Epithelial cell of prostate (primary cell): ENCODE data around the gene COL4A1.

ENCODE experiments used
- DNase-seq: peaks from one replicate; pipeline ENCODE4 v3.0.0-alpha.2; 2011; ENCODE audit warnings: low read depth, low spot score
- H3K27ac ChIP-seq: fragments of 450-650 bp; 2 replicates; pipeline ENCODE4 v1.5.1; 2017; ENCODE audit warnings: mild to moderate bottlenecking

Gene COL4A1

DNA sequence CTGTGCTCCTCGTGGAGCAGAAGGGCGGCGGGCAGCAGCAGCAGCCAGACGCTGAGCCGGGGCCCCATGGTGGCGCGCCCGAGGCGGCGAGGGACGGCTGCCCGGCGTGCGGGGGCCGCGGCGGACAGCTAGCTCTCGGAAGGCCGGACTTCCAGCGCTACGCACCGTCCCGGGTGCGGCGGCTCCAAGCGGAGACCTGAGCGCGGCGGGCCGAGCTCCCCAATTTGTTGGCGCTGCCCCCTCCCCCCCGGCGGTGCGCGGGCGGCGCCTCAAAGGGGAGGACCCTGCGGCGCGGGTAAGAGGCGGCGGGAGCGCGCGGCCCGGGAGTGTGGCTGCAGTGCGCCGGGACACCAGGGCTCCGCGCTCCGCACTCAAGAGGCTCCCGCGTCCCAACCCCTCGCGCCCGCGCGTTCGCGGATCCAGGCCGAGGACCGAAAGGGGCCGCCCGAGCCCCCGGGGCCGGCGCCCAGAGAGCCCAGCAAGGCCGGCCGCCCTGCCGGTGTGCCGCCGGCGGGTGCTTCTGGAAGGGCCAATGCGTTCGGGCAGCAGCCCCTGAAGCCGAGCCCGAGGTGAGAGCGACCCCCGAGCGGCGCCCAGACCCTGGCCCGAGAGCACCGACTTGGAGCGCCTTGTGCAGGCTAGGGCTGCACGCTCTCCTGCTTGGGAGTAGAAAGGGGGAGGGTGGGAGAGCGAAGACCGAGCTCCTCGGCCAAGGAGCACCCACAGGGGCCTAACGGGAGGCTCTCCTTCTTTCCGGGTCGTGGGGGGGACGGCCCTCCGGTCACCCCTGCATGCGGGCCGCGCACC, at the start of gene COL4A1, which contains the start of gene COL4A2:
Gene COL4A1 (minus strand): TSS at position 198 of the 807 bp plus-strand sequence. CDS start 130 bp downstream, at position 68.
Gene COL4A2 (plus strand): TSS at position 325 of the 807 bp plus-strand sequence. CDS start 620 bp downstream, outside the sequence.
- no peak within 1 kb of the TSS for H3K27ac ChIP-seq
- no peak for DNase-seq

GRCh38 chr13:110356362-110356761, 49.4 kb upstream of the COL4A1 start:
- no peak for DNase-seq

GRCh38 chr13:110354715-110355473, 47.9 kb upstream of the COL4A1 start:
- no peak overlapping the region for H3K27ac ChIP-seq
- DNase-seq, result no peak

More at GRCh38 chr13:110356362-110356761, 49.4 kb upstream of the COL4A1 start:
- no peak overlapping the region for H3K27ac ChIP-seq

- no peak for DNase-seq
- H3K27ac ChIP-seq, result no peak overlapping the region
Measured at GRCh38 chr13:110354123-110354627, 47.2 kb upstream of the COL4A1 start.

- H3K27ac ChIP-seq, result no peak overlapping the region
- DNase-seq, result no peak
Measured at GRCh38 chr13:110353339-110353977, 46.5 kb upstream of the COL4A1 start.

GRCh38 chr13:110352735-110353134, 45.8 kb upstream of the COL4A1 start:
- H3K27ac ChIP-seq, result no peak overlapping the region
- DNase-seq, result no peak

DNA sequence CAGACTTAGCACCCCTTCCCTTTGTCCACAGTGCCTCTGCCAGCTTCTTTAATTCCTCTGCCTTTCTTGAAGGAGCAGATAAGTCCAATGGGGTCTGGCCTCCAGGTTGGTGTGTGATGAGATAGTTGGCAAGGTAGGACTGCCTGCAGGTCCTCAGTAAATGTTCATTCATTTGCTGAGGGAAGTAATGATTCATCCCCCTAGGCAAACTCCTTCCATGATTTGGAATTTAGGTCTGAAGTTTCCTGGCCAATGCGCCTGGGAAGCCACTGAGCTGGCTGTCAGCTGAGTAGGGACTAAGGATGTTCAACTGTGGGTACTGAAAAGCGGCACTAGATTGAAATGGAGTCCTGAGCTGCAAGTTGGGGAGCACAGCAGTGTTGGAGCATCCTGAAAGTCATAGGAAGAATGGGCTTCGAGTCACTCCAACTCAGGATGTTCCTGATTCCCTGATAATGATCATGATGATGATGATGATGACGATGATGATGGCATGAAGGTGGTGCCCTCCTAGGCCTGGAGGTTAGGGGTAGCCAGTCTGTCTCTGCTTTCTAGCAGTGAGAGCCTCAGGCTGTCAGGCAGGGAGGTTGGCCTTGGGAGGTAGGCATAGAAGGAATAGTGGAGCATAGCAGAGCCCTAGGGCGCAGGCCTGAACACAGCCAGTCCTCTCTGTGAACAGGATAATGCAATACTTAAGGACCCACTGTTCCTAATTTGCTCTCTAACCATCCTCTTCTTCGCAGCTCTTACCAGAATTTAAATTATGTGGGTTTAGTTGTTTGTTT, 44.9 kb upstream of the COL4A1 start:
- no peak for DNase-seq
- H3K27ac ChIP-seq, result no peak overlapping the region

- DNase-seq, result no peak
- H3K27ac ChIP-seq, result no peak overlapping the region
Measured at GRCh38 chr13:110350509-110350908, 43.6 kb upstream of the COL4A1 start.

DNA sequence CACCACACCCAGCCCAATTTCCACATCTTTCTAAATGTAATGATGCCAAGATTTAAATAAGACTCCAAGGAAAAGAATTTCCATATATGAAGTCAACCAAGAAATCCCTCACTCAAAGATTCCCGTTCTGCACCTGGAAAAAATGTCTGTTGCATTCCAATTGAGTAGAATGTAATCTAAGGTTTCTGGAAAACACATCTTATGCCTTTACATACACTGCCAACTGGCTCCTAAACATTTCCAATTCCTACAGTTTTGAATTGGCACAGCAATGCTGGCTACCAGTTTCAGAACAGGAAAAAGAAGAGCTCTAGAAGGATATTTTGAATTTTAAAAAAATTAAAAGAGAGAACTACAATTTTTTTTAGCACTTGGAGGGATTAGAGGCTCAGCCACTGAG, 43.1 kb upstream of the COL4A1 start:
- DNase-seq, result no peak
- no peak overlapping the region for H3K27ac ChIP-seq

- no peak overlapping the region for H3K27ac ChIP-seq
- no peak for DNase-seq
Measured at GRCh38 chr13:110349239-110349638, 42.3 kb upstream of the COL4A1 start.

- DNase-seq, result no peak
- H3K27ac ChIP-seq, result peak overlapping the region; percentile 86
Measured at GRCh38 chr13:110348309-110349105, 41.5 kb upstream of the COL4A1 start.

DNA sequence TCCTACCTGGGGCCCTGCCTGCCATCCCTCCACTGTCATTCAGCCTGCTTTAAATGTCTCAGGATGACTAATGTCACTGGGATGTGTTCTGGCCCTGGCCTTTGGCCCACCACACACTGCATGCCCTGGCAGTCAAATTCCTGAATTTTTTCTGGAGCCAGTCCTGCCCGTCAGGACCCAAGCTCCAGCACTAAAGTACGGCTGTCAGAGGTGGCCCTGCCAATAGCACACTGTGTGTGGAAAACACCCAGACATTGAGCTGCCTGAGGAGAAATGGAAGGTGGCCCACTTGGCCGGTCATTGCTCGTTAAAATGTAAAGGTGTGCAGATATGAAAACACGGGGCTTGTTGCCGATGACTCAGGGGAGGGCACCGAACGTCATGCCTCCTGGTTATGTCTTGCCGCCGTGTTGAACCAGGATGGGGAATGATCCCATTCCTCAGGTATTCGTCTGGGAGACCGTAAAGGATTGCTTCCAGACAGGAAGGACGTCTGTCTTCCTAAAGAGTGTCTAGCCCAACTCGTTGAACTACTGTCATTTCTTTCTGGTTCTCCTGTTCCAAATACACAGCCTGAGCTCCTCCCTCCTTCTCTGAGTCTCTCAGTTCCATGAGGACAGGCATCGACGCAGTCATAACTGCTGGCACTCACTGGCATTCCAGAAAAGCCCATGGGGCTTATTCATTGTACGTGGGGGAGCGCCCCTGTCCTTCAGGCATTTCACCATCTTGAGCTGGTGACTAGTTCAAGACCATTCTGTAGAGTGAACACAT, 40.8 kb upstream of the COL4A1 start:
- peak overlapping the region; percentile 86 for H3K27ac ChIP-seq
- peak; percentile 99 for DNase-seq

DNA sequence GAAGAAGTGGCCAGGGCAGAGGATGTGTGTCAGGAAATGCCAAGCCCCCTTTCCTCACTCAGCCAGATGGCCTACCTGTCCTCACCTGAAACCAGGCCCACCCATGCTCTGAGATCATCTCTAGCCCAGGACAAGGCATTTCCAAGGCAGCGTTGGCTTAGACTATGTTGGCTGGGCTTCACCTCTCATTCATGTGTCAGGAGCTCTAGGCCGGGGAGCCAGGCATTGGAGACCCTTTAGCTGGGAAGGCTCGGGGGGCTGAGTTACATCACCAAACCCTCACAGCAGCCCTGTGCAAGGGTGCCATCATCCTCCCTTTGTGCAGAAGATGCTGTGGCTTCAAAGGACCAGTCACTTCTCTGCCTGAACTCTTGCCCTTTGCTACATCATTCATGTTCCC, 40.1 kb upstream of the COL4A1 start:
- H3K27ac ChIP-seq, result peak overlapping the region; percentile 86
- DNase-seq, result no peak

GRCh38 chr13:110346661-110347067, 39.7 kb upstream of the COL4A1 start:
- peak overlapping the region; percentile 86 for H3K27ac ChIP-seq
- peak; percentile 97 for DNase-seq

GRCh38 chr13:110345701-110346100, 38.7 kb upstream of the COL4A1 start:
- H3K27ac ChIP-seq, result peak overlapping the region; percentile 86
- no peak for DNase-seq

DNA sequence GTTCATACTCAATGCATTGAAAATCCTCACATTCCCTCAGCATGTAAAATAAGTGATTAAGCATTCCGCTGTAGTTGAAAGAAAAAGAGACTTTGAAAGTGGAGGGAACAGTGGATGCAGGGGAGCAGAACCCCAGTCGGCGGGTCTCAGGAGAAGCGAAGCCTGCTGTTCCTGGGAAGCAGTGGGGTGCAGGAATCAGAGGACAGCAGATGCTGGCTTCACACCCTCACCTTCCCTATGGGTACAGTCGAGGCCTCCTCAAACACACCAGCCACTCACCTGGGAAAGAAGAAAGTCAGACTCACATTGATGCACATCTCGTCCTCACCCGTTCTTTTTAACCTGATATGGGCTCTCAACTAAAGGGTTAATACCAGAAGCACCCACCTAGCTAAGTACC, 38.3 kb upstream of the COL4A1 start:
- no peak for DNase-seq

DNA sequence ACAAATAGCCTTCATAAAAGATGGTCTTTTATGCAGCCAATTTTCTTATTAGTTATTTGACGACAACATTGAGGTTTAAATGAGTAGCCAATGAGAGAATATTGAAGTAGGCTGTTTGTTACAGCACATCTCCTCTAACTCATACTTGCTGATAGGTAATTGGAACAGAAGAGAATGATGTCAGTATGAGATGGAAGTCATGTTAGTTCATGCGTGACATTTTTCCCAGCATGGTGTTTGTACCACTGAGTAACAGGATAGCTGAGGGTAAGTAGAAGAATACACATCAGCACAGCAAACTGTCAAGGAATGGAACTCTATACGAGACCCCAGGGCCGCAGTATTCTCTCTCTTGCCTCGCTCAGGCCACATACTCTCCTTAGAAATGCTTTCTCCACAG, 37.4 kb upstream of the COL4A1 start:
- no peak overlapping the region for H3K27ac ChIP-seq
- no peak for DNase-seq

More for the DNA sequence above, 38.3 kb upstream of the COL4A1 start:
- no peak overlapping the region for H3K27ac ChIP-seq

DNA sequence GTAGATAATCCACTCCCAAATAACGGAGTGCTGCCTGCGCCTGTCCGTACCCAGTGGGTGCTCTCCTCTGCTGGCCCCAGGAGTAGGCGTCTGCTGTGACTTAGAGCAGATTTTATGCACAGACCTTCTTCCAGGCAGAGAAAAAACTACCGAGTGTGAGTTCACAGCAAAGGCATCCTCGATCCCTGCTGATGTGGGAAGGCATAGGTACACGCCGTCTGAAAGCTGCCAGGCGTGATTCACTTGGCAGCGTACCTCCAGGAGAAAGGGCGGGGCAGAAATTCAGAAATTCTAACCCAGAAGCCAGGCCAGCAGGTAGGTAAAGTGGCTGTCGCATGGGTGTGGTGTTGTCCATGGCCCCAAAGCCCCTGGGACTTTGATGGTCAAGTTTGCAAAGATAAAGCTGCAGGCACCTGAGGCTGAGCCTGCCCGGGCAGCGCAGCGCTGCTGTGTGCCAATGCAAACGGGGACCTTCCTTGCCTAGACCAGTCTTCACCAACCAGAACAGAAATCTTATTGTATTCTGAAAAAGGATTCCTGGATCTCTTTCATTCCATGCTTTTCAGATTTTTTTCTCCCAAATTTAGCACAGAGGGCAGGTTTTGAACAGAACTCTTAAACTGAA, 36.4 kb upstream of the COL4A1 start:
- peak; percentile 83 for DNase-seq
- peak overlapping the region; percentile 37 for H3K27ac ChIP-seq
